HepG2 (cell line): ENCODE results near the gene TAF13. TPM values are rescaled to one million over a fixed set of nuclear protein-coding genes. Genes with fewer than 3 reads are reported as not detected.

ENCODE experiments used
- KIAA2018 ChIP-seq: sonication (generic); formaldehyde crosslinking; IDR thresholded peaks from 2 replicates; pipeline ENCODE4 v1.5.0; 2020; ENCODE audit warnings: mild to moderate bottlenecking, missing genetic modification reagents, borderline replicate concordance
- NFKBIZ ChIP-seq: IDR thresholded peaks from 2 replicates; pipeline ENCODE4 v1.6.1; 2018; ENCODE audit warnings: missing genetic modification reagents, missing compliant biosample characterization
- RXRB ChIP-seq: IDR thresholded peaks from 2 replicates; pipeline ENCODE4 v1.6.1; 2016; ENCODE audit warnings: borderline replicate concordance, missing genetic modification reagents, missing compliant biosample characterization
- YEATS2 ChIP-seq: sonication (generic); formaldehyde crosslinking; IDR thresholded peaks from 2 replicates; pipeline ENCODE4 v1.4.0; 2020; ENCODE audit warnings: missing genetic modification reagents, borderline replicate concordance
- ZBTB37 ChIP-seq: sonication (generic); formaldehyde crosslinking; IDR thresholded peaks from 2 replicates; pipeline ENCODE4 v1.4.0; 2020; ENCODE audit warnings: mild to moderate bottlenecking, missing genetic modification reagents
- polyA plus RNA-seq, 8 experiments: library from polyadenylated mRNA; depleted of rRNA in 3 of 8; stranded (reverse) in 7 of 8; unstranded in 1 of 8; fragments of >200 nt; fragmentation: Illumina TruSeq in 4 of 8; extraction: Trizol in 4 of 8; gene quantifications; 2 replicates each; pipeline versions ENCODE4 v1.2.1 to v1.2.3, GENCODE V29; 2011 to 2016; ENCODE audit warnings: low read depth in 4 of 8, missing spikeins in 1 of 8, mixed read lengths in 1 of 8; ENCODE audit not compliant: insufficient read depth in 1 of 8
- total RNA-seq, 5 experiments: library from RNA; depleted of rRNA; stranded (reverse); fragments of >200 nt; fragmentation: Illumina TruSeq; extraction: Trizol; gene quantifications; 2 replicates each; pipeline ENCODE4 v1.2.3, GENCODE V29; 2016; ENCODE audit warnings: low read depth in 1 of 5
- TF ChIP-seq, protein P1 (sequence below): sonication (generic); formaldehyde crosslinking; IDR thresholded peaks from 2 replicates; pipeline ENCODE4 v1.4.0; 2020; ENCODE audit warnings: low read depth, mild to moderate bottlenecking, missing genetic modification reagents
- TF ChIP-seq, protein P2 (sequence below): IDR thresholded peaks from 2 replicates; pipeline ENCODE4 v1.6.1; 2018; ENCODE audit warnings: missing genetic modification reagents, mild to moderate bottlenecking, missing compliant biosample characterization

Gene TAF13
- total and polyA plus RNA-seq, 2 of the 13 experiments (the other 11 are each of a cell fraction or from before 2014, with no cell fraction given) = 11.5 to 36.3 TPM

DNA sequence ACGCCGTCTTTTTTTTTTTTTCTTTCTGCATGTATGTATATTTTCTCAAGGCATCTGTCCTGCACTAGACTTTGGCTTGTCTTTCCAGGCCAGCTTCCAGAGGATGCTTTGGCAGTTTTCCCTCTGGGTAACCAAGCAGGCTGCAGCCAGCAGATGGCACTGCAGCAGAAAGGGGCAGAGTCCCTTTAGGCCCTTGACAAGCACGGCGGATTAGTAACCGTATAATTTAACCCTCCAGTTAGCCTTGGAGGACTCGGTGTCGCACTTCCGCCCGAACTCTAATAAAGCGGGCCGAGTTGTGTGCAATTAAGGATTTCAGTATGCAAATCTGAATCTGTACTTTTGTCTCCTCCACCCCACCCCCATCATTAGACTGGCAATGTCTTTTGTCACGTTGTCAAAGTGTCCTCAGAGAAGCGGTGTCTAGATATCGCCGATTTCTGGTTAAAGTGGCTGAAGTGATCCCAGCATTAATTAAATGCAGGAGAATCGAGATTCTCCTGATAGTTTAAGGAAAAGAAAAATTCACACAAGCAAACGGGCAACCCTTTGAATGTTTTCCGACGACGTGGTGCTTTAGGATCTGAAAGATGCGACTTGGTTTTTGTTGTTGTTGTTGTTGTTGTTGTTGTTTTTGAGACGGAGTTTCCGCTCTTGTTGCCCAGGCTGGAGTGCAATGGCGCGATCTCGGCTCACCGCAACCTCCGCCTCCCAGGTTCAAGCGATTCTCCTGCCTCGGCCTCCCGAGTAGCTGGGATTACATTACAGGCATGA lies 13.6 kb upstream of the TAF13 start (continued):
- TF ChIP-seq KIAA2018 (CRISPR knock-in tag) = no peak
- no peak for TF ChIP-seq ZBTB37 (CRISPR knock-in tag)
- TF ChIP-seq RXRB = peak; percentile 35; the same call in 1 of the 2 replicates
- TF ChIP-seq, protein P1, sequence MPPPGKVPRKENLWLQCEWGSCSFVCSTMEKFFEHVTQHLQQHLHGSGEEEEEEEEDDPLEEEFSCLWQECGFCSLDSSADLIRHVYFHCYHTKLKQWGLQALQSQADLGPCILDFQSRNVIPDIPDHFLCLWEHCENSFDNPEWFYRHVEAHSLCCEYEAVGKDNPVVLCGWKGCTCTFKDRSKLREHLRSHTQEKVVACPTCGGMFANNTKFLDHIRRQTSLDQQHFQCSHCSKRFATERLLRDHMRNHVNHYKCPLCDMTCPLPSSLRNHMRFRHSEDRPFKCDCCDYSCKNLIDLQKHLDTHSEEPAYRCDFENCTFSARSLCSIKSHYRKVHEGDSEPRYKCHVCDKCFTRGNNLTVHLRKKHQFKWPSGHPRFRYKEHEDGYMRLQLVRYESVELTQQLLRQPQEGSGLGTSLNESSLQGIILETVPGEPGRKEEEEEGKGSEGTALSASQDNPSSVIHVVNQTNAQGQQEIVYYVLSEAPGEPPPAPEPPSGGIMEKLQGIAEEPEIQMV (CRISPR knock-in tag) = no peak
- TF ChIP-seq YEATS2 (CRISPR knock-in tag) = peak; percentile 29; the same call in 1 of the 2 replicates
- TF ChIP-seq, protein P2, sequence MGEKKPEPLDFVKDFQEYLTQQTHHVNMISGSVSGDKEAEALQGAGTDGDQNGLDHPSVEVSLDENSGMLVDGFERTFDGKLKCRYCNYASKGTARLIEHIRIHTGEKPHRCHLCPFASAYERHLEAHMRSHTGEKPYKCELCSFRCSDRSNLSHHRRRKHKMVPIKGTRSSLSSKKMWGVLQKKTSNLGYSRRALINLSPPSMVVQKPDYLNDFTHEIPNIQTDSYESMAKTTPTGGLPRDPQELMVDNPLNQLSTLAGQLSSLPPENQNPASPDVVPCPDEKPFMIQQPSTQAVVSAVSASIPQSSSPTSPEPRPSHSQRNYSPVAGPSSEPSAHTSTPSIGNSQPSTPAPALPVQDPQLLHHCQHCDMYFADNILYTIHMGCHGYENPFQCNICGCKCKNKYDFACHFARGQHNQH (CRISPR knock-in tag) = peak; percentile 69
- TF ChIP-seq NFKBIZ (CRISPR knock-in tag) = no peak
